Measurements from ENCODE around the gene ATP6V0D1.

DNA sequence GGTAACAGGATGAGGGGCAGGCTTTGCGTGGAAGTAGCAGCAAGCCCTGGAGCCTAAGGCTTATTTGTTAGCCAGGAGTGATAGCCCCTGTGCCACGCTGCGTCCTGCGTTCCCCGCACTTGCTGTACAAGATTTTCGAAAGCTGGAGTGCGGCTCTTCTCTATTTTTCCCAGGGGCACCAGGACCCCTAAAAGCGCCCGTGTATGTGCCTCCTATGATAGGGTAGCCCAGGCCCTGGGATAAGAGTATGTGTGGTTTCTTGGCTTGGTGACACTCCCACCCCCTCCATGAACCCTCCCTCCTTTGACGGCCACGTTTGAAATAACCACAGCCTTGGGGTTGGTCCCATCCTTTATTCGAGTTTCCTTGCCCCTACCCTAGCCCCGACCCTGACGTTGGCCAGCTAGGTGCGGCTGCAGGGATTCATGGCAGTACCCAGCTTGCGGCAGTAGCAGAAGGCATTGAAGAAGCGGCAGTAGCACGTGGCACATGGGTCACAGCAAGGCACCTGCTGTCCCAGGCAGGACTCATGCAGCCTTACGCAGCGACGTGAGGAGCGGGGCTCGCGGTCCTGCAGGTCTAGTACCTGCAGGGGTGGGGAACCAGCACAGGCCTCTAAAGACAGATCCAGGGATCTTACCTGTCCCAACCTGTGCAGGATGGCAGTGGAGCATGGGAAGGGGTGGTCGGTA, 1.4 kb upstream of the ATP6V0D1 start:
- TF ChIP-seq, protein P1, sequence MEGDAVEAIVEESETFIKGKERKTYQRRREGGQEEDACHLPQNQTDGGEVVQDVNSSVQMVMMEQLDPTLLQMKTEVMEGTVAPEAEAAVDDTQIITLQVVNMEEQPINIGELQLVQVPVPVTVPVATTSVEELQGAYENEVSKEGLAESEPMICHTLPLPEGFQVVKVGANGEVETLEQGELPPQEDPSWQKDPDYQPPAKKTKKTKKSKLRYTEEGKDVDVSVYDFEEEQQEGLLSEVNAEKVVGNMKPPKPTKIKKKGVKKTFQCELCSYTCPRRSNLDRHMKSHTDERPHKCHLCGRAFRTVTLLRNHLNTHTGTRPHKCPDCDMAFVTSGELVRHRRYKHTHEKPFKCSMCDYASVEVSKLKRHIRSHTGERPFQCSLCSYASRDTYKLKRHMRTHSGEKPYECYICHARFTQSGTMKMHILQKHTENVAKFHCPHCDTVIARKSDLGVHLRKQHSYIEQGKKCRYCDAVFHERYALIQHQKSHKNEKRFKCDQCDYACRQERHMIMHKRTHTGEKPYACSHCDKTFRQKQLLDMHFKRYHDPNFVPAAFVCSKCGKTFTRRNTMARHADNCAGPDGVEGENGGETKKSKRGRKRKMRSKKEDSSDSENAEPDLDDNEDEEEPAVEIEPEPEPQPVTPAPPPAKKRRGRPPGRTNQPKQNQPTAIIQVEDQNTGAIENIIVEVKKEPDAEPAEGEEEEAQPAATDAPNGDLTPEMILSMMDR (IDR thresholded peaks at IDR 0.05; ENCODE audit: low read length) = no peak
- TF ChIP-seq EZH2 (IDR thresholded peaks at IDR 0.05; ENCODE audit: borderline replicate concordance, low read length) = no peak
